Motor neuron (in vitro differentiated cells): ENCODE measurements around the gene TMEM171. TPM values are rescaled to one million over a fixed set of nuclear protein-coding genes. Genes with fewer than 3 reads are reported as not detected.
A peak's percentile ranks its signal among the peaks of the same experiment; 100 is the strongest.

Experiments used
- ATAC-seq, 8 experiments: fragments of 200-7000 bp; cut with Tn5 transposase; replicated peaks in 6 of 8; 2 replicates each; pipeline ENCODE4 v1.8.0; 2021; ENCODE audit warnings: mild to moderate bottlenecking in 8 of 8, moderate library complexity in 8 of 8
- H3K27ac ChIP-seq, 2 donors: fragments of 250-450 bp; sonication (Bioruptor Pico); 2 replicates each; pipeline ENCODE4 v1.9.0; 2021; ENCODE audit warnings: antibody characterized with exemption in 2 of 2, mild to moderate bottlenecking in 2 of 2, moderate library complexity in 1 of 2
- H3K4me1 ChIP-seq, 2 donors: fragments of 250-450 bp; sonication (Bioruptor Pico); replicated peaks in 1 of 2; 2 replicates each; pipeline ENCODE4 v1.6.1; 2021; ENCODE audit warnings: antibody characterized with exemption in 2 of 2, mild to moderate bottlenecking in 2 of 2, moderate library complexity in 1 of 2
- H3K4me3 ChIP-seq, 5 donors: fragments of 250-450 bp; sonication (Bioruptor Pico); 2 replicates each; pipeline ENCODE4 v1.9.0; 2021; ENCODE audit warnings: antibody characterized with exemption in 5 of 5, mild to moderate bottlenecking in 5 of 5, moderate library complexity in 4 of 5
- WGBS, 10 experiments: fragments of 450-650 bp; shearing (Covaris generic); methylation state at CpG; one replicate each; pipeline ENCODE4 v1.0.0; 2022; 5-methylcytosine and 5-hydroxymethylcytosine counted together
- in situ Hi-C, 9 experiments: fragments of 400-800 bp; cut with MboI; loops; one replicate each; pipeline ENCODE4 v1.15.0; 2021; ENCODE audit warnings: low sequenced_read_pairs in 9 of 9, low pct_unique_long_range_greater_than_20kb in 2 of 9; ENCODE audit not compliant: unreplicated experiment in 9 of 9
- total RNA-seq, 8 experiments: library from RNA; unstranded; fragments of 300-600 nt; gene quantifications; 2 replicates each; pipeline versions ENCODE4 v1.2.3 to v1.2.4, GENCODE V29; 2022

Gene TMEM171
- total RNA-seq, 8 experiments from 2014 or later = 0.11 to 7.4 (median 0.85) TPM; not detected in 3

- H3K4me1 ChIP-seq = no peaks in the 10 kb centered on the region
- in situ Hi-C loops = no loop called here
- WGBS, 10 experiments = 0 to 90% (median 67%) methylated on average over 1 to 3 of the region's 4 CpGs; no CpG with 5 or more reads in 3 of the 10 experiments
- no peak overlapping the region for H3K4me3 ChIP-seq
- no peak overlapping the region for H3K27ac ChIP-seq
- peak in 2 of 8 experiments; percentile 20 to 29 for ATAC-seq
Observed at GRCh38 chr5:73125289-73125688, 4.9 kb downstream of the TMEM171 start.

- ATAC-seq = peak in 2 of 8 experiments; percentile 17 to 34
- no peak overlapping the region for H3K27ac ChIP-seq
- H3K4me1 ChIP-seq = no peaks in the 10 kb centered on the region
- in situ Hi-C loops = no loop called here
- H3K4me3 ChIP-seq = no peak overlapping the region
- WGBS, 10 experiments = 48 to 100% (median 80%) methylated on average over 1 to 3 of the region's 4 CpGs; no CpG with 5 or more reads in 5 of the 10 experiments
Observed at GRCh38 chr5:73126381-73126780, 6.0 kb downstream of the TMEM171 start.

GRCh38 chr5:73126957-73127356, 6.6 kb downstream of the TMEM171 start:
- H3K4me3 ChIP-seq = no peak overlapping the region
- WGBS, 10 experiments = 80 to 100% (median 83%) methylated on average over 1 of the region's 1 CpG; no CpG with 5 or more reads in 6 of the 10 experiments
- in situ Hi-C loops = no loop called here

GRCh38 chr5:73129143-73129542, 8.8 kb downstream of the TMEM171 start:
- in situ Hi-C loops = no loop called here
- ATAC-seq = no peak
- 80 to 100% (median 94%) methylated on average over 1 to 5 of the region's 5 CpGs; no CpG with 5 or more reads in 2 of the 10 experiments for WGBS, 10 experiments

More at GRCh38 chr5:73126957-73127356, 6.6 kb downstream of the TMEM171 start:
- no peak for ATAC-seq
- H3K4me1 ChIP-seq = no peaks in the 10 kb centered on the region
- no peak overlapping the region for H3K27ac ChIP-seq

GRCh38 chr5:73130811-73131210, 10.4 kb downstream of the TMEM171 start:
- Histone ChIP-seq H3K27ac (no peak overlapping the region), H3K4me3 (no peak overlapping the region), H3K4me1 (no peaks in the 10 kb centered on the region)
- 0 to 100% (median 50%) methylated on average over 1 of the region's 1 CpG; no CpG with 5 or more reads in 5 of the 10 experiments for WGBS, 10 experiments
- ATAC-seq = no peak
- in situ Hi-C loops = no loop called here

More at GRCh38 chr5:73129143-73129542, 8.8 kb downstream of the TMEM171 start:
- H3K27ac ChIP-seq = no peak overlapping the region
- no peak overlapping the region for H3K4me3 ChIP-seq
- H3K4me1 ChIP-seq = no peaks in the 10 kb centered on the region

- Histone ChIP-seq H3K4me1 (no peaks in the 10 kb centered on the region), H3K27ac (no peak overlapping the region), H3K4me3 (no peak overlapping the region)
- 27 to 100% (median 55%) methylated on average over 1 to 3 of the region's 3 CpGs for WGBS, 10 experiments
- in situ Hi-C loops = no loop called here
- ATAC-seq = no peak
Observed at GRCh38 chr5:73131711-73132425, 11.5 kb downstream of the TMEM171 start.

GRCh38 chr5:73132759-73133158, 12.4 kb downstream of the TMEM171 start:
- WGBS, 10 experiments = 56 to 100% (median 91%) methylated on average over 1 to 2 of the region's 2 CpGs
- H3K4me3 ChIP-seq = no peak overlapping the region

GRCh38 chr5:73135021-73135420, 14.6 kb downstream of the TMEM171 start:
- Histone ChIP-seq H3K27ac (no peak overlapping the region), H3K4me3 (no peak overlapping the region), H3K4me1 (no peaks in the 10 kb centered on the region)
- 40 to 100% (median 92%) methylated on average over 1 to 2 of the region's 3 CpGs; no CpG with 5 or more reads in 3 of the 10 experiments for WGBS, 10 experiments
- in situ Hi-C loops = no loop called here
- ATAC-seq = no peak

More at GRCh38 chr5:73132759-73133158, 12.4 kb downstream of the TMEM171 start:
- in situ Hi-C loops = no loop called here
- no peak for ATAC-seq
- Histone ChIP-seq H3K27ac (no peak overlapping the region), H3K4me1 (no peaks in the 10 kb centered on the region)

GRCh38 chr5:73135429-73136054, 15.2 kb downstream of the TMEM171 start:
- Histone ChIP-seq H3K4me1 (no peaks in the 10 kb centered on the region), H3K4me3 (no peak overlapping the region), H3K27ac (no peak overlapping the region)
- peak in 3 of 8 experiments; percentile 60 to 79 (median 76) for ATAC-seq
- 49 to 100% (median 76%) methylated on average over 1 to 2 of the region's 6 CpGs; no CpG with 5 or more reads in 6 of the 10 experiments for WGBS, 10 experiments
- in situ Hi-C loops = no loop called here

- no peaks in the 10 kb centered on the region for H3K4me1 ChIP-seq
- peak in 1 of 8 experiments; percentile 27 for ATAC-seq
- in situ Hi-C loops = no loop called here
- H3K27ac ChIP-seq = no peak overlapping the region
- H3K4me3 ChIP-seq = no peak overlapping the region
- 60 to 83% (median 71%) methylated on average over 1 to 6 of the region's 15 CpGs; no CpG with 5 or more reads in 6 of the 10 experiments for WGBS, 10 experiments
Observed at GRCh38 chr5:73136055-73136562, 15.7 kb downstream of the TMEM171 start.

- Histone ChIP-seq H3K27ac (no peak overlapping the region), H3K4me1 (no peaks in the 10 kb centered on the region), H3K4me3 (no peak overlapping the region)
- WGBS, 10 experiments = 71 to 100% (median 86%) methylated on average over 1 to 8 of the region's 10 CpGs; no CpG with 5 or more reads in 2 of the 10 experiments
- ATAC-seq = no peak
- in situ Hi-C loops = no loop called here
Observed at GRCh38 chr5:73137563-73138530, 17.5 kb downstream of the TMEM171 start.

GRCh38 chr5:73139485-73139884, 19.1 kb downstream of the TMEM171 start:
- ATAC-seq = no peak
- Histone ChIP-seq H3K4me3 (no peak overlapping the region), H3K4me1 (no peaks in the 10 kb centered on the region), H3K27ac (no peak overlapping the region)
- in situ Hi-C loops = no loop called here
- 0 to 100% (median 80%) methylated on average over 1 to 3 of the region's 3 CpGs; no CpG with 5 or more reads in 1 of the 10 experiments for WGBS, 10 experiments
